GM12865 (cell line): ENCODE data around the gene ZNF511.

Experiments
- DNase-seq: peaks from one replicate; pipeline ENCODE4 v3.0.0; 2010; ENCODE audit warnings: low read depth
- H3K4me3 ChIP-seq: 2 replicates; pipeline ENCODE4 v1.5.1; 2011; ENCODE audit warnings: mild to moderate bottlenecking, low read depth, low read length, control low read depth
- TF ChIP-seq, protein P1 (sequence below): IDR thresholded peaks from 2 replicates; pipeline ENCODE4 v1.5.1; 2011; ENCODE audit warnings: low read length, control low read depth, low read depth, inconsistent platforms; ENCODE audit not compliant: insufficient read depth; ENCODE audit errors: missing control alignments

ZNF511 gene

DNA sequence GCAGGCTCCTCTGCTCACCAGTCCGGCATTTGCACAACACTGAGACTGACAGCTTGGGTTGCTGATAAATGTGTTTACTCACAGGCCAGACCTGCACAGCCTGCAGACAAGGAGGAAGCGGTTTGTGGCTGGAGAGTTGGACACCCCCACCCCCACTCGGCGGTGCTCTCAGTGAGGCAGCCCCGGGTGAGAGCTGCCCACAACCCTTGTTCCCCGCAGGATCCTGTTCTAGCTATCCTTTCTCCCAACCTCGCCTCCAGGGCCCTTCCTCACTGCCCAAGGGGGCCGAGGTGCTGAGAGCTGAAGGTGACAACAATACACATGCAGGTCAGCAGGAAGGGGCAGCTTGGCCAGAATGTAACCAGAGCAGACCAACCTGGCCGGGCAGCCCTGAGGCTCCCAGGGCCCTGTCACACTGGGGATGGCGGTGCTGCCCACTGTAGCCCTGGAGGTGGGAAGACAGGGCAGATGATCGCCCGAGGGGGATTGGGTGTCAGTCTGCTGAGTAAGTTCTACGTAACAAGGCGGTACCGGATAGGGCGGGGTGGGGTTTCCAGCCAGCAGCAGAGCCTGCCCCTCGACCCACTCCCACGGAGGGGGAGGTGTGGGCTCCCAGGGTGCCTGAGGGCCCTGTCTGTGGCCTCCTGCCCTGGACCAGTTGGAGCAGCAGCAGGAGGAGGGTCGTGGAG is 30.0 kb upstream of the ZNF511 start:
- TF ChIP-seq, protein P1, sequence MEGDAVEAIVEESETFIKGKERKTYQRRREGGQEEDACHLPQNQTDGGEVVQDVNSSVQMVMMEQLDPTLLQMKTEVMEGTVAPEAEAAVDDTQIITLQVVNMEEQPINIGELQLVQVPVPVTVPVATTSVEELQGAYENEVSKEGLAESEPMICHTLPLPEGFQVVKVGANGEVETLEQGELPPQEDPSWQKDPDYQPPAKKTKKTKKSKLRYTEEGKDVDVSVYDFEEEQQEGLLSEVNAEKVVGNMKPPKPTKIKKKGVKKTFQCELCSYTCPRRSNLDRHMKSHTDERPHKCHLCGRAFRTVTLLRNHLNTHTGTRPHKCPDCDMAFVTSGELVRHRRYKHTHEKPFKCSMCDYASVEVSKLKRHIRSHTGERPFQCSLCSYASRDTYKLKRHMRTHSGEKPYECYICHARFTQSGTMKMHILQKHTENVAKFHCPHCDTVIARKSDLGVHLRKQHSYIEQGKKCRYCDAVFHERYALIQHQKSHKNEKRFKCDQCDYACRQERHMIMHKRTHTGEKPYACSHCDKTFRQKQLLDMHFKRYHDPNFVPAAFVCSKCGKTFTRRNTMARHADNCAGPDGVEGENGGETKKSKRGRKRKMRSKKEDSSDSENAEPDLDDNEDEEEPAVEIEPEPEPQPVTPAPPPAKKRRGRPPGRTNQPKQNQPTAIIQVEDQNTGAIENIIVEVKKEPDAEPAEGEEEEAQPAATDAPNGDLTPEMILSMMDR, result no peak
- 0 out of 2 replicates have a peak overlapping the region, but pooled peaks have one; percentile 5 for H3K4me3 ChIP-seq
- DNase-seq, result peak; percentile 86

GRCh38 chr10:133279326-133280226 is 29.1 kb upstream of the ZNF511 start:
- no peak overlapping the region for H3K4me3 ChIP-seq
- DNase-seq, result no peak
- TF ChIP-seq, protein P1, result no peak

DNA sequence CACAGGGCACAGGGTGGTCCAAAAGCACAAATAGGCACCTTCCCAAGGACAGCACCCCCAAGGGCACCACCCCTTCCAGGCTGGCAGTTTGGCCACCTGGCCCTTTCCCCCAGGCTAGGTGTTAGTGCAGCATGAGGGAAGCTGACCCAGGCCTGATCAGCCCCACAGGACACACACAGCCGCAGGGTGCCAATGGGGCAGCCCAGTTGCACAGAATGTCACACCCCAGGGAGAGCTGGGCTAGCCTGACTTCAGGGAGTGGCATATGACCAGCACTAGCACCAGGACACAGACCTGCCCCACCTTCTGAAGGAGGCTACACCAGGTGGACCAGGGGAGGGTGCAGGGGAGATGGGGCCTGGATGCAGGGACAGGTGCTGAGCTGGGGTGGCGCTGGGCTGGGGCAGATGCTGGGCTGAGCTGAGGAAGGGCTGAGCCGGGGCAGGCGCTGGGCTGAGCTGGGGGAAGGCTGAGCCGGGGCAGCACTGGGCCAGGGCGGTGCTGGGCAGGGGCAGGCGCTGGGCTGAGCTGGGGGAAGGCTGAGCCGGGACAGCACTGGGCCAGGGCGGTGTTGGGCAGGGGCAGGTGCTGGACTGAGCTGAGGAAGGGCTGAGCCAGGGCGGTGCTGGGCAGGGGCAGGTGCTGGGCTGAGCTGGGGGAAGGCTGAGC is 28.2 kb upstream of the ZNF511 start:
- no peak overlapping the region for H3K4me3 ChIP-seq
- no peak for DNase-seq
- TF ChIP-seq, protein P1, result no peak

DNA sequence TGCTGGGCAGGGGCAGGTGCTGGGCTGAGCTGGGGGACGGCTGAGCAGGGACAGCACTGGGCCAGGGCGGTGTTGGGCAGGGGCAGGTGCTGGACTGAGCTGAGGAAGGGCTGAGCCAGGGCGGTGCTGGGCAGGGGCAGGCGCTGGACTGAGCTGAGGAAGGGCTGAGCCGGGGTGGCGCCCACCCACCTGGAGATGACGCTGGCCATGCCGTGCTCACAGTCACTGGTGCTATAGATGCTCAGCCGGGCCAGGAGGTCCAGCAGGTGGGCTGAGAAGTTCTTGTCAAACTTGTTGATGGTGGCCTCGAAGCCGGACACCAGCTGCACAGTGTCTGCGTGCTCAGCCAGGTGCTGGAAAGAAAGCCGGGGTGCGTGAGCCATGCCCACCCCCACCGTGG is 27.6 kb upstream of the ZNF511 start:
- no peak for DNase-seq
- TF ChIP-seq, protein P1, result no peak
- no peak overlapping the region for H3K4me3 ChIP-seq

GRCh38 chr10:133281628-133282372 is 26.9 kb upstream of the ZNF511 start:
- TF ChIP-seq, protein P1, result no peak
- DNase-seq, result no peak
- no peak overlapping the region for H3K4me3 ChIP-seq

DNA sequence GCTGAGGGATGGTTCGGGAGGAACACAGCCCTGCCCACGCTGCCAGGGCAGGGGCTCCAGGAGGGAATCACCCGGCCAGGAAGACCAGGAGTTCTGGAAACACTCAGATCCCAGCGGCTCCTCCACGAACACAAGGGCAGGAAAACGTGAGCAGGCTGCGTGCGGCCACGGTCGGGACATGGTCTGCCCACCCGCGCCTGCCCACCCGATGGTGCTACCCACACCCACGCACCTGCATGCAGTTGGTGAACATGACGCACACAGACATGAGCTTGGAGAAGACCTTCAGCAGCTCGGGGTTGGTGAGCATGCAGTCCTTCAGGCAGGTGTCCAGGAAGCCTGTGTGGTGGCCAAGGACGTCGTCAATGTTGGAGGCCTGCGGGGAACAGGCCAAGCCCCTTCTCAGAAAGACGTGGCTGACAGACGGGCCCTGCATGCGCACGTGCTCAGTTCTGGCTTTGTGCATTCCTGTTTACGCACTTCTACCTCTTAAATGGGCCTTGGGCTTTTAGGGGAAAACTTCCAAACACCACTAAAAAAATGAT is 25.8 kb upstream of the ZNF511 start:
- TF ChIP-seq, protein P1, result no peak
- H3K4me3 ChIP-seq, result no peak overlapping the region
- DNase-seq, result no peak
